LNCAP (cell line): ENCODE measurements around the gene TMEM106A.

ENCODE experiments used
- TF ChIP-seq, protein P1 (sequence below): fragments of 450-650 bp; IDR thresholded peaks from 2 replicates; pipeline ENCODE4 v1.5.1; 2017; ENCODE audit warnings: mild to moderate bottlenecking

The TMEM106A gene, protein sequence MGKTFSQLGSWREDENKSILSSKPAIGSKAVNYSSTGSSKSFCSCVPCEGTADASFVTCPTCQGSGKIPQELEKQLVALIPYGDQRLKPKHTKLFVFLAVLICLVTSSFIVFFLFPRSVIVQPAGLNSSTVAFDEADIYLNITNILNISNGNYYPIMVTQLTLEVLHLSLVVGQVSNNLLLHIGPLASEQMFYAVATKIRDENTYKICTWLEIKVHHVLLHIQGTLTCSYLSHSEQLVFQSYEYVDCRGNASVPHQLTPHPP

DNA sequence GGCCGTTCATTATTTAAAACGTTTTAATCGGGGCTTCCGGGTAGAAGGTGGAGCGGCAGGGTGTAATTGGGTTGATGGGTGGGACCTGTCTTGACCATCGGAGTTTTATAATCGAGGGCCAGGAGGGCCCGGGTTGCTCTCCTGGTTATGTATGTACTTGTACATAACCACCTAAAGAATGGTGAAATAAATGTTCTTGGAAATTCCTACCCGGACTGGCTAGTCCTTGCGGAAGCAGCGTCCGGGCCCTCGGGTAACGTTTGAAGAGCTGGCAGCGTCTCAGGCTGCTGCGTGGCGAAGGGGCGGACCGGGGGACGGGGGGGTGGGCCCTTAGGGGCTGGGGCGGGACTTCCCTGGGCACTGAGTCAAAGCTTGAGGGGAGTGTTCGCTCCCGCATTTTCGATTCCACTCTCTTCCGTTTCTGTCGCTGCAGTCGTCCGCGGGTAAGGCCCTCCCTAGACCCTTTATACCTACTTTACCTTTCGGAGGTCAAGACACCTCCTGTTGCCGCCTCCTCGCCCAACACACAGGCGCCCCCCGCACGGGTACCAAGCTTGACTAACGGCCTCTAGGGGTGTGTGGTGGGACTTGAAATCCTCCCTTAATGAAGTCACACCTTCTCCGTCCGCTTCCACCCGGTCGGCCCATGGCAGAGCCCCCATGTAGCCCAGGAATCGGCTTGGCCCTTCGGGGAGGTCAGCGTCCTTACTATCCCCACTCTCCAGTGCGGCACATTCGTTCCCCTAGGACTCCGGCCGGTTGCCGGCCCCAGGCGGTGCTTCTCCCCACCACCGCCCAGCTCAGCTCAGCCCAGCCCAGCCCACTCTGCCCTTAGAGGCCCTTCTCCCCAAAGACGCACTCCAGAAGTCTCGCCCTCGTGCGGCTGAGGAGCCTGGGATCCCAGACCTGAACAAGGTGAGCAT lies at the start of gene TMEM106A:
Gene TMEM106A, plus strand, starts transcription at position 396 of the 923 bp plus-strand sequence. CDS start 1,167 bp downstream, outside the sequence.
- TF ChIP-seq, protein P1, sequence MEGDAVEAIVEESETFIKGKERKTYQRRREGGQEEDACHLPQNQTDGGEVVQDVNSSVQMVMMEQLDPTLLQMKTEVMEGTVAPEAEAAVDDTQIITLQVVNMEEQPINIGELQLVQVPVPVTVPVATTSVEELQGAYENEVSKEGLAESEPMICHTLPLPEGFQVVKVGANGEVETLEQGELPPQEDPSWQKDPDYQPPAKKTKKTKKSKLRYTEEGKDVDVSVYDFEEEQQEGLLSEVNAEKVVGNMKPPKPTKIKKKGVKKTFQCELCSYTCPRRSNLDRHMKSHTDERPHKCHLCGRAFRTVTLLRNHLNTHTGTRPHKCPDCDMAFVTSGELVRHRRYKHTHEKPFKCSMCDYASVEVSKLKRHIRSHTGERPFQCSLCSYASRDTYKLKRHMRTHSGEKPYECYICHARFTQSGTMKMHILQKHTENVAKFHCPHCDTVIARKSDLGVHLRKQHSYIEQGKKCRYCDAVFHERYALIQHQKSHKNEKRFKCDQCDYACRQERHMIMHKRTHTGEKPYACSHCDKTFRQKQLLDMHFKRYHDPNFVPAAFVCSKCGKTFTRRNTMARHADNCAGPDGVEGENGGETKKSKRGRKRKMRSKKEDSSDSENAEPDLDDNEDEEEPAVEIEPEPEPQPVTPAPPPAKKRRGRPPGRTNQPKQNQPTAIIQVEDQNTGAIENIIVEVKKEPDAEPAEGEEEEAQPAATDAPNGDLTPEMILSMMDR: no peak

DNA sequence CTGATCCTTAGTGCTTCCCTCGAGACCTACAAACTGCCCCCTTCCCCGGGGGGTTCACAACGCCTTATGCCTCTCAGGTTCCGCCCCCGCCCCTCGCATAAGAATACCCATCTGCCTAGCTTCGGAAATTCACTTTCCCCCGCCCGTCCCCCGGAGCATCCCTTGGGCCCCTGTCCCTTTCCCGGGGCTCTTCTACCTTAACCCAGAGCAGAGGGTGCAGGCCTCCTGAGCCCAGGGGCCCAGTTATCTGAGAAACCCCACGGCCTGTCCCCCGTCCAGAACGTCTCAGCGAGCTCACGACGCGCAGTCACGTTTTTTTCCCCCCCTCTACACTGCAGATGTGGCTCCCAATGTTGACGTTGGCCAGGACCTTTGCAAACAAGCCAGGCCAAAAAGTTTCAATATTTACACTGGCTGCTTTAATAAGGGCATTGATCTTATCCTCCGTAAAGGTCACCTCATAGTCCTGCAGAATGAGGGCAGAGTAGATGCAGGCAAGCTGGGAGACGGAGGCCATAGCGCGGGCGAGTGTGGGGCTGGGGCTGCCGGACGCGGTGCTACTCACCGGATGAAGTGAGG lies 42.0 kb upstream of the TMEM106A start:
- TF ChIP-seq, protein P1: no peak

DNA sequence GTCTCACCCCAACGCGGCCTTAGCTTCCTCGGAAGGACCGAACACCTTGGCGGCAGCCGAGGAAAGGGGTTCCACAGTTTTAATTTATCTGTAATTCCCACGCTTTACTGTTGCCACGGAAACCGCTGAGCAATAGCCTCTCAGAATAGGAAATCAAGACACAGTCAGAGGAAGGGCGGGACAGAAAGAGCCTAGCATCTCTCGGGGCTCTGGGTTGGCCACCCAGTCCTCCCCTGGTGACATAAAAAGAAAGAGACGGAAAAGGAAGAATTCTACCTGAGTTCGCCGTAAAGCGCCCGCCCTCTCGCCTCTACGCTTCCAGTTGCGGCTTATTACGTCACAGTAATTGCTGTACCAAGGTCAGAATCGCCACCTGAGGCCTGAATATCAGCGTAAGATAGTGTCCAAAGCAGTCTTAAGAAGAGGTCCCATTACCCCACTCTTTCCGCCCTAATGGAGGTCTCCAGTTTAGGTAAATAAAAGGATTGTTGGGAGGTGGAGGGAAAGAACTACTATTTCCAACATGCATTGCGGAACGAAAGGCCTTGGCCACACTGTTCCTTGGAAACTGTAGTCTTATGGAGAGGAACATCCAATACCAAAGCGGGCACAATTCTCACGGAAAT lies 41.4 kb upstream of the TMEM106A start:
- TF ChIP-seq, protein P1: no peak

DNA sequence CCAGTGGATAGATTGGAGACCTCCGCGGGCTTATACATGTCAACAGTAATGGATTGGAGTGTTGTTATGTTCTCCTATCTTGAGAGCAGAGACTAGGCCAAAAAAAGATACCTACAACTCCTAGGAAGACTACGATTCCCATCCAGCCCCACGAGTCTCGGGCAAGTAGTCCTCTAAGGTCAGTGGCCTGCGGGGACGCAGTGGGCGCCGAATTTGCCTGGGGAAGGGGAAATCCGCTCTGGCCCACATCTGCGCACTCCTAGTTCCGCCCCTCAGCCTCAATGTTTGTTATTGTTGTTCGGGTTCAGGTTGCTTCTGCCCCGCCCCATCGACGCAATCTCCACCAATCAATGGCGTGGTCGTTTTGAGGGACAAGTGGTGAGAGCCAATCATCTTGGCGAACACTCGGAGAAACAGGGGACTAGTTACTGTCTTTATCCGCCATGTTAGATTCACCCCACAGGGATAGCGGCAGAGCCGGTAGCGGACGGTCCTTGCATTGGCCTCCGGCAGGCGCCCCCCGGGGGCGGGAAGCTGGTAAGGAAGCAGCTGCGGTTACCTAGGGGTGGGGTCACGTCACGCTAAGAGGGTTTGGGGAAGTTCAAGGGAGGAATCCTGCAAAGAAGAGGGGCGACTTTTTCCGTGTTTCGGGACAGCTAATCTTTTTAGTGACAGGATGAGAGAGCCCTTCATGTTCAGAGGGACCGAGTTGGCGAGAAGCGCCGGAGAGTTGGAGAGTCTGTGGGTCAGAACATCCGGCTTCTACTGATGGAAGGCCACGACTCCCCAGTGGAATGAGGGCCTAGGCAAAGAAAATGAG lies 40.7 kb upstream of the TMEM106A start, which contains the start of gene NBR1:
Gene NBR1, plus strand, starts transcription at position 449 of the 820 bp plus-strand sequence. CDS start 4,586 bp downstream, outside the sequence.
- TF ChIP-seq, protein P1: no peak

DNA sequence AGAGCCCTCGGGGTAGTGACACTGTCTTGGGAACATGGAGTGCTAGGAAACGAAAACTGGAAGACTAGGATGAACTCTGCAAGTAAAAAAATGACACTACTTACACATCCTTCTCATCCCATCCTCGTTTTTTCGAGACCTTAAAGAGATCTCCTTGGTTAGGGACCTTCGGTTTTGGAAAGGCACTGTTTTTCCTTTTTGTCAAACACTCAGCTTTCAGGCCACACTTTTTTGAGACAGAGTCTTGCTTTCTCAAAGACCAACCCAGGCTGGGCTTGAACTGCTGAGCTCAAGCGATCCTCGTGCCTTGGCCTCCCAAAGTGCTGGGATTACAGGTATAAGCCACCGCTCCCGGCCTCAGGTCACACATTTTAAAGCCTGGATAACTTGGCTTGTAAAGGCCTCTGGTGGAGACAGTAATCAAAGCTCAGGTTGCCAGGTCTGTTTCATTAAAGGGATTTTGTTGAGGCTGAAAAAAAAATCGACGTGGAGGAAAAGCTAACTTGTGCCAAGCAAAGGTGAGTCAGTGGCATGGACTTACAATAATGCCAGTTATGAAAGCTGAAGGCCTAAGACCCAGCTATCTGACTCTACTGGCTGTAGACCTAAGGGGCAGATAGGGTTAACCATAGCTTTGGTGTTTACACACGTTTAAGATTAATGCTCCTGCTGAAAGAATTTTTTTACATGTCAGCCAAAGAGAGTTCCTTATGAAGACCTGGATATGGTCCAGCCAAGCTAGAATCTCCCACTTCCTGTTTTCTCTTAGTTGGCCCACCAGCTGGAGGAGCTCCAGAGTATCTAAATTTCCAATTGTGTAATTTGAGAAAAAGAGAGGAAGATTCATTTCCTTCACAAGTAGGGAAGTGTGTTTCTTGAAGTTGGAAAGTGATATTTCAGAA lies 39.8 kb upstream of the TMEM106A start:
- TF ChIP-seq, protein P1: no peak
